Activated CD4-positive, alpha-beta T cell treated with anti-CD3 and anti-CD28 coated beads for 48 hours (primary cell): Measurements from ENCODE around the gene ATP8B1.
"Not testable (repeated sequence)": the region's sequence is repeated elsewhere in the genome, so short reads cannot be mapped to it uniquely, and the experiment has no call there.

ENCODE experiments used
- DNase-seq: peaks from one replicate; pipeline ENCODE4 v3.0.0-alpha.2; 2020

Gene ATP8B1

GRCh38 chr18:57655740-57656139 is 147.4 kb downstream of the ATP8B1 start:
- DNase-seq: no peak

- no peak for DNase-seq
Measured at GRCh38 chr18:57651914-57652313, 151.2 kb downstream of the ATP8B1 start.

- no peak for DNase-seq
Measured at GRCh38 chr18:57649556-57650500, 153.3 kb downstream of the ATP8B1 start.

- DNase-seq: no peak
Measured at GRCh38 chr18:57648414-57648813, 154.7 kb downstream of the ATP8B1 start.

DNA sequence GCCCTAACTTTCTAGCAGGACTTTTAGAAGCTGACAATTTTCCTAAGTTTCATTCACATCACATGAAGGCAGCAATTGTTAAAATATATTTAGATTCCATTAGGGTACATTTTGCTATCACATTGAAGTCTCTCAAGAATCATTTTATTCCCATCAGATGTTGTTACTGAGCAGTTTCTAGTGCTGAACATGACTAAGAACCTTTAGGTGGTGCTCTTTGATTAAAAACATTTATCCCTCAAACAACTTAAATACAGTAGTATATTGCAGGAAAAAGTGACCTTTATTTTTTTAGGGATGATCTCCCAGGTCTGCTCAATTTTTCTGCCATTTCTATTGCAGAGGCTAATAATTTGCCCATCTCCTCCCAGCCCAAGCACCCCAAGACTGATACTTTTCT is 158.6 kb downstream of the ATP8B1 start:
- no peak for DNase-seq

DNA sequence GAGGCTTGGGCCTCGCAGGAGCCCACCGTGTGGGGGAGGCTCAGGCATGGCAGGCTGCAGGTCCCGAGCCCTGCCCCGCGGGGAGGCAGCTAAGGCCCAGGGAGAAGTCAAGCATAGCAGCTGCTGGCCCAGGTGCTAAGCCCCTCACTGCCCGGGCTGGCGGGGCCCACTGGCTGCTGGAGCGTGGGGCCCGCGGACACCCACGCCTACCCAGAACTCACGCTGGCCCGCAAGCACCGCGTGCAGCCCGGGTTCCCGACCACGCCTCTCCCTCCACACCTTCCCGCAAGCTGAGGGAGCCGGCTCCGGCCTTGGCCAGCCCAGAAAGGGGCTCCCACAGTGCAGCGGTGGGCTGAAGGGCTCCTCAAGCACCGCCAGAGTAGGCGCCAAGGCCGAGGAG is 159.4 kb downstream of the ATP8B1 start:
- not testable (repeated sequence) for DNase-seq

GRCh38 chr18:57642462-57642861 is 160.7 kb downstream of the ATP8B1 start:
- DNase-seq: not testable (repeated sequence)

- no peak for DNase-seq
Measured at GRCh38 chr18:57640749-57641148, 162.4 kb downstream of the ATP8B1 start.

- DNase-seq: no peak
Measured at GRCh38 chr18:57640236-57640635, 162.9 kb downstream of the ATP8B1 start.

DNA sequence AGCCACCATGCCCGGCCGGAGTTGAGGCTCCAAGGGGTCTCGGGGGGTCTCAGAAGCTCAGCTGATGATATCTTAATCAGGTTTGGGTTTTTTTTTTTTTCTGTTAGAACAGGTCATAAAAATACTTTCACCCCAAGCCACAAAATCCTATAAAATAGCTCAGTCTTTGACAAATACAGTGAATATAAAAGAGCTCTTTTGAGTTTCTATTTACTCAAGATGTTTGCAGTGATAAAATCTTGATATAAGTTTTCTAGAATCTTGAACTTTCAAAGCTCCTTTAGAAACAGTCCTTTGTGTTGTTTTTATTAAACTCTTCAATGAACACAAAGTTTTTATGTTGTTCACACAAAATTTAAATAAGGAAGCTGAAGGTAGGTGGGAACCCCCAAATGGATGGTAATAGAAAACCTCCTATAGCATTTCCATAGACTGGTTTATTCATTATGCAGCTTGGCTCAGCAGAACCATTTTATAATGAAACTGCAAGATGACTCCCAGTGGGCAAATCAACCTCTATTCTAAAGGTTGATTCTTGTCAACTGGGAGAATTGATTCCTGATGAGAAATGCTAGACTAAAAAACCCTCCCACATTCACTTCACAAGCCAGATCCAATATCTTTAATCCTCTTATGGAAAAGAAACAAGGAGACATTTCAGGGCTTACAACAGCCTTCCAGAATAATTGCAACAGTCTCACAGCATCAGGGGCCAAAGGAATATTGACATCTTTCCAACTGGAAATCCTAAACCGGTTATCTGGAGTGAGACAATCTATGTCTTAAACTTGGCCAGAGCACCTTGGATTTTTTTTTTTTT is 167.9 kb downstream of the ATP8B1 start:
- DNase-seq: no peak

DNA sequence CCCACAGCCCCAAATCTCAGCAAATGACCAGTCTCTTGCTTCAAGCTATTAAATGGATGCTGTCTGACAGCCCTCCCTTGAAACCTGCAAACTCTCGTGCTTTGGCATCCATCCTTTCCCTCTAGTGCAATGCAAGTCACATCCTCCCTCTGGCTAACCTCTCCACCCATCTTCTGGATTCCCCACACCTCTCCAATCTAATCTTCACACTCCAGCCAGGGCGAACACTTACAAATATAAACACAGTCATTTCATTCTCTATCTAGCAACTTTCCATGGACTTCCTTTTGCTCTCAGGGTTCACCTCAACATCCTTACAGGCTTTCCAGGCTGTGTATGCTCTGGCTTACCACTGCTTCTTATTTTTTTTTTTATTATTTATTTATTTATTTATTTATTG is 171.4 kb downstream of the ATP8B1 start:
- no peak for DNase-seq

- no peak for DNase-seq
Measured at GRCh38 chr18:57630754-57631595, 172.1 kb downstream of the ATP8B1 start.

DNA sequence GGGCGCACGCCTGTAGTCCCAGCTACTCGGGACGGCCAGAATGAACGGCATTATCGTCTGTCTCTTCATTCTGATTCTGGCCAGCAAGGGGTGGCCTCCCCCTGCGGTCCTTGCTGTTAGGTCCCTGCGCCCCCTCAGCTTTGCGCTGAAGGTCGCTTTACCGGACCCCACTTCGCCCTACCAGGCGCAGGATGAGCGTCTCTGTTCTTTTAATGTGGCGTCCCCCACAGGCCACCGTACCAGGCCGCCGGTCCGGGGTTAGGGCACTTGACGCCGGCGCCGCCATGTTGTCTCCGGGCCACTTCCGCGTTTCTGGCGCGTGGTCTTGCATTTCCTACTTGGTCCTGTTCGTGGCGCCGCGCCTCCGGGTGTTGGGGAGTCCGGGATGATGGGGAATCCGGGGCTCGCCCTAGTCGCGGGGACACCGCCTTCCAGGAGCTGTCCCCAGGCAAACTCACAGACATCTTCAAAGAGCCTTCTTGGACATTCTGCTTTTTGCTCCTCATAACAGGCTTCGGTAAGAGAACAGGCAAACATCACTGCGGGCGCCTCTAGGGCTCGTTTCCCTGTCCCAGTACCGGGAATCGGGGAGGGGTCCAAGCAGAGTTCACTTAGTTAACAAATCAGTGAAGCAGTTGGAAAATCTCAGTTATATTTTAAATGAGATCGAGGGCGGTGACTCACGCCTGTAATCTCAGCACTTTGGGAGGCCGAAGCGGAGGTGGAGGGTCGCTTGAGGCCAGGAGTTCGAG is 172.9 kb downstream of the ATP8B1 start:
- peak; percentile 96 for DNase-seq

GRCh38 chr18:57629422-57629821 is 173.7 kb downstream of the ATP8B1 start:
- DNase-seq: no peak

GRCh38 chr18:57627488-57627887 is 175.6 kb downstream of the ATP8B1 start:
- no peak for DNase-seq

DNA sequence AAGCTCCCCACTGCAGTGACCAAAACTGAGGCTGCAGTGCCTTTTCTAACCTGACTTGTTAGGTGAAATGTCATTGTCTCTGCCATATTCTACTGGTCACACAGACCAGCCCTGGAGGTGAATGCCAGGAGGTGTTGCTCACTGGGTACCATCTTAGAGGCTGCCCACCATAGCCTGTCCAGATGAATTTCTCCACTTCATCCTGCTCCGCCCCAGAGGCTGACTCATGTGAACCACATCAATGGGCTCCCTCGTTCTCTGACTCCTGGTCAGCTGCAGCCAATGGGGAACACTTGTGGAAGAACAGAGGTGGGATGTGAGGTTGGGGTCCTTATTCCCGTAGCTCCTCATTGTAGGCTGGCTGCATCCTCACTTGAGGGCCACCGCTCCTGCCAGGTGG is 178.1 kb downstream of the ATP8B1 start:
- DNase-seq: no peak

DNA sequence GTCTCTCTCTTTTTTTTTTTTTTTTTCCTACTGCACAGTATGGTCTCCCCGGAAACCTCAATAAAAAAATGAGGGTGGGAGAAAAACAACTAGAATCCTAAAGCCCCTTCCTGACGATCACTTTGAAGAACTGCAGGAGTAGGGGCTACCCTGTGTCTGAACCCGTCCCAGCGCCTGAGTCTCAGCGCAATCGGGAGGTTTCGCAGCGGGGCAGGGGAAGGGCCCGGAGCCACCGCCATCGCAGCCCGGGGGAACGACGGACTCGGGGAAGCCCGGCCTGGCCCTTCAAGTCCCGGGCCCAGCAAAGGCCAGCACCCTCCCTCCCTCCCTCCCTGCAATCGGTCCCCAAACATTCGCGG is 181.9 kb downstream of the ATP8B1 start:
- DNase-seq: peak; percentile 42

GRCh38 chr18:57619876-57620275 is 183.2 kb downstream of the ATP8B1 start:
- DNase-seq: no peak

DNA sequence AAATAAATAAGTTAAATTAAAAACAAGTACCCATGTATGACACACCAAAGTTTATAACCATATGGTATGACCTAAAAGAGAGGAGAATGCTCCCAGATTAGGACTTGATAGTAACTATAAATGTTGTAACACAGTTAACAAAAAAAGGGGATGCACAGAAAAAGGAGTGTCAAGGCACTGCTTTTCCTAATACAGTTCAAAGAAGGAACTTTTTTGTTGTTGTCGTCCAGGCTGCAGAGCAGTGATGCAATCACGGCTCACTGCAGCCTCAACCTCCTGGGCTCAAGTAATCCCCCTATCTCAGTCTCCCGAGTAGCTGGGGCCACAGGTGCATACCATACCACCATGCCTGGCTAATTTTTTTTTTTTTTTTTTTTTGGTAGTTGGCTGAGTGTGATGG is 184.2 kb downstream of the ATP8B1 start:
- DNase-seq: no peak

DNA sequence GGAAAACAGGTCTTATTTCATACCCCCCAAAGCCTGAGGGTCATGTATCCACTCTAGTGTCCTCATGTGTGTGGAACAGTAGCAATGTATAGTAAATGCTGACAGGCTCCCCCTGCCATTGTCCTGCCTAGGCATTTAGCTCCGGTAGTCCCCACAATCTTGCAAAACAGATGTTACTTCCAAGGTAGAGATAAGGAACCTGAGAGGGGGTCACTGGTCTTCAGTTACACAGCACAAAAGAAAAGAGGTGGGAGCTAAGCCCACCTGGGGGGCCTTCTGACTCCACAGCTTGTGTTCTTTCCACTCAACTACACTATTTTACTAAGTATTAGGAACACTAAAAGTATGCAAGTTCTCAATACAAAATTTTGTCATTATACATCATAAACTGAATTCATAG is 199.2 kb downstream of the ATP8B1 start:
- no peak for DNase-seq
